Kidney (tissue), 14 donors: ENCODE results near the gene CHST7. TPM values are rescaled to one million over a fixed set of nuclear protein-coding genes. Genes with fewer than 3 reads are reported as not detected.

Experiments used
- DNase-seq, 5 donors: peaks; one replicate each; pipeline ENCODE4 v3.0.0-alpha.2; 2013 to 2020
- FAIRE-seq: peaks from 2 replicates; lab custom pipeline; 2012; peaks lifted over from hg19 to GRCh38; lab: Jason Lieb, UNC
- H3K27ac ChIP-seq, 2 donors: one replicate each; pipeline ENCODE4 v1.7.0; 2013; ENCODE audit warnings: low read depth in 2 of 2, low read length in 2 of 2, inconsistent platforms in 1 of 2
- H3K27me3 ChIP-seq: one replicate; pipeline ENCODE4 v1.7.1; 2013; ENCODE audit warnings: low read length, inconsistent platforms; ENCODE audit not compliant: control insufficient read depth, insufficient read depth
- H3K36me3 ChIP-seq, 3 donors: one replicate each; pipeline versions ENCODE4 v1.7.0 to v1.7.1; 2013; ENCODE audit warnings: low read length in 3 of 3, control low read depth in 1 of 3, inconsistent platforms in 1 of 3; ENCODE audit not compliant: insufficient read depth in 3 of 3, control insufficient read depth in 2 of 3
- H3K4me1 ChIP-seq, 3 donors: one replicate each; pipeline versions ENCODE4 v1.7.0 to v1.7.1; 2013; ENCODE audit warnings: low read length in 3 of 3, inconsistent platforms in 1 of 3, low read depth in 1 of 3; ENCODE audit not compliant: control insufficient read depth in 2 of 3, insufficient read depth in 2 of 3
- H3K4me3 ChIP-seq, 3 donors: one replicate each; pipeline versions ENCODE4 v1.7.0 to v1.8.1; 2013; ENCODE audit warnings: low read length in 3 of 3, control low read depth in 1 of 3, inconsistent platforms in 1 of 3
- H3K9ac ChIP-seq, 3 donors: one replicate each; pipeline versions ENCODE4 v1.7.0 to v1.7.1; 2013; ENCODE audit warnings: low read length in 3 of 3, control low read depth in 1 of 3, inconsistent platforms in 1 of 3
- H3K9me3 ChIP-seq, 3 donors: one replicate each; pipeline versions ENCODE4 v1.7.0 to v1.7.1; 2013; ENCODE audit warnings: low read length in 3 of 3, control low read depth in 1 of 3, inconsistent platforms in 1 of 3; ENCODE audit not compliant: control insufficient read depth in 2 of 3, insufficient read depth in 1 of 3
- intact Hi-C: fragments of 100-400 bp; cut with DNase I; formaldehyde crosslinking; loops from one replicate; pipeline ENCODE4 v1.11.1; 2022
- polyA plus RNA-seq: library from polyadenylated mRNA; stranded (reverse); fragments of 350-450 nt; fragmentation: Illumina TruSeq; extraction: RNeasy Lipid Tissue Mini Kit (QIAGEN cat#74804); gene quantifications from one replicate; pipeline ENCODE4 v1.2.3, GENCODE V29; 2014; ENCODE audit warnings: low read depth, low replicate concordance; ENCODE audit not compliant: insufficient read depth
- total RNA-seq: library from RNA; stranded (reverse); fragmentation: NEBNext Ultra II Directional; extraction: Animal tissue kit (Norgen Biotek cat#: 25700); gene quantifications from one replicate; pipeline ENCODE4 v1.2.1, GENCODE V29; 2021
- TF ChIP-seq, protein P1 (sequence below): IDR thresholded peaks from 3 replicates; pipeline ENCODE4 v1.5.1; 2012; ENCODE audit warnings: mild to moderate bottlenecking, moderate library complexity, borderline replicate concordance; ENCODE audit not compliant: insufficient read depth; ENCODE audit errors: extremely low read depth
- donor health status: control.
- donor health status: control.
- donor health status: control.
- donor health status: control.
- donor health status: control.
- donor health status: DM: yes; HTN: yes; CAD: no.
- donor health status: Normal renal cell carcinoma (clear cell type).

Gene CHST7
- total and polyA plus RNA-seq, 2 donors from 2014 or later: 2.0 to 9.0 TPM

GRCh38 chrX:46635186-46635585 lies 61.6 kb downstream of the CHST7 start:
- DNase-seq (no peak), FAIRE-seq (no peak)
- intact Hi-C loops: no loop called here
- Histone ChIP-seq H3K4me3 (no peak overlapping the region), H3K4me1 (no peaks in the 10 kb centered on the region), H3K36me3 (no peaks in the 10 kb centered on the region), H3K9me3 (no peaks in the 10 kb centered on the region), H3K27ac (no peak overlapping the region), H3K27me3 (no peaks in the 10 kb centered on the region), H3K9ac (no peak overlapping the region)
- TF ChIP-seq, protein P1, sequence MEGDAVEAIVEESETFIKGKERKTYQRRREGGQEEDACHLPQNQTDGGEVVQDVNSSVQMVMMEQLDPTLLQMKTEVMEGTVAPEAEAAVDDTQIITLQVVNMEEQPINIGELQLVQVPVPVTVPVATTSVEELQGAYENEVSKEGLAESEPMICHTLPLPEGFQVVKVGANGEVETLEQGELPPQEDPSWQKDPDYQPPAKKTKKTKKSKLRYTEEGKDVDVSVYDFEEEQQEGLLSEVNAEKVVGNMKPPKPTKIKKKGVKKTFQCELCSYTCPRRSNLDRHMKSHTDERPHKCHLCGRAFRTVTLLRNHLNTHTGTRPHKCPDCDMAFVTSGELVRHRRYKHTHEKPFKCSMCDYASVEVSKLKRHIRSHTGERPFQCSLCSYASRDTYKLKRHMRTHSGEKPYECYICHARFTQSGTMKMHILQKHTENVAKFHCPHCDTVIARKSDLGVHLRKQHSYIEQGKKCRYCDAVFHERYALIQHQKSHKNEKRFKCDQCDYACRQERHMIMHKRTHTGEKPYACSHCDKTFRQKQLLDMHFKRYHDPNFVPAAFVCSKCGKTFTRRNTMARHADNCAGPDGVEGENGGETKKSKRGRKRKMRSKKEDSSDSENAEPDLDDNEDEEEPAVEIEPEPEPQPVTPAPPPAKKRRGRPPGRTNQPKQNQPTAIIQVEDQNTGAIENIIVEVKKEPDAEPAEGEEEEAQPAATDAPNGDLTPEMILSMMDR: no peak

GRCh38 chrX:46636223-46636622 lies 62.7 kb downstream of the CHST7 start:
- DNase-seq: no peak
- FAIRE-seq: no peak
- Histone ChIP-seq H3K9me3 (no peaks in the 10 kb centered on the region), H3K27me3 (no peaks in the 10 kb centered on the region), H3K36me3 (no peaks in the 10 kb centered on the region), H3K4me1 (no peaks in the 10 kb centered on the region), H3K27ac (no peak overlapping the region), H3K9ac (no peak overlapping the region), H3K4me3 (no peak overlapping the region)
- TF ChIP-seq, protein P1: no peak
- intact Hi-C loops: no loop called here

- Histone ChIP-seq H3K9me3 (no peaks in the 10 kb centered on the region), H3K36me3 (no peaks in the 10 kb centered on the region), H3K27ac (no peak overlapping the region), H3K4me1 (no peaks in the 10 kb centered on the region), H3K27me3 (no peaks in the 10 kb centered on the region), H3K9ac (no peak overlapping the region), H3K4me3 (no peak overlapping the region)
- TF ChIP-seq, protein P1: no peak
- no peak for DNase-seq
- intact Hi-C loops: no loop called here
- FAIRE-seq: no peak
Observed at GRCh38 chrX:46637938-46638337, 64.4 kb downstream of the CHST7 start.

DNA sequence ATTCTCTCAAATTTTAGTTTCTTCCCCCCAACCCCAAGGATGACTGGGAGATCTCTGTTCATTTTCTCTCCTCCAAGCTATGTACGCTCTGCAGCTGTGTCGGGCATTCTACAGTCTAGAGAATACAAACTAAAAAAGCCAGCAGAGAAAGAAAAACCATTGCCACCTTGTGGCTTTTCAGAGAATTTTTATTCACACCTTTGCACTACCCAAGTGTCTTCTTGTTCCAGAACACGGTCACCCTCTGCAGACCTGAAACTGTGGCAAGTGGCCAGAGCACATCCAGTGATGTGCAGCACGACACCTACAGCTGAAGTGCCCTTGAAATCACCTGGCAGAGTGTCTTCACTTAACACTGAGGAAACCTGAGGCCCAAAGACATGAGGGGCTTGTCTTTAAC lies 68.6 kb downstream of the CHST7 start:
- intact Hi-C loops: no loop called here
- Histone ChIP-seq H3K9me3 (no peaks in the 10 kb centered on the region), H3K27ac (no peak overlapping the region), H3K36me3 (no peaks in the 10 kb centered on the region), H3K4me1 (no peaks in the 10 kb centered on the region), H3K27me3 (no peaks in the 10 kb centered on the region), H3K4me3 (no peak overlapping the region), H3K9ac (no peak overlapping the region)
- TF ChIP-seq, protein P1: peak; percentile 39
- FAIRE-seq (no peak), DNase-seq (peak in 2 of 5 donors; percentile 55 to 67)
